H1 (cell line): Measurements from ENCODE around the gene GMFB. TPM values are rescaled to one million over a fixed set of nuclear protein-coding genes. Genes with fewer than 3 reads are reported as not detected.

Experiments
- CTCF ChIA-PET: fragments of 300-600 bp; sonication (Branson Sonifier 250); formaldehyde crosslinking; loops from one replicate; lab custom pipeline; 2021; ENCODE audit not compliant: partially characterized antibody; lab: Charles Lee
- POLR2A ChIA-PET: fragments of 300-600 bp; sonication (Branson Sonifier 250); formaldehyde crosslinking; loops from one replicate; lab custom pipeline; 2021; ENCODE audit warnings: inconsistent platforms; ENCODE audit not compliant: partially characterized antibody; lab: Charles Lee
- DNase-seq, 2 experiments: peaks; one replicate each; pipeline versions ENCODE4 v3.0.0 to v3.0.0-alpha.2; 2010 to 2022; ENCODE audit warnings: low spot score in 2 of 2, low read depth in 1 of 2, mixed read lengths in 1 of 2
- FAIRE-seq: peaks from 2 replicates; lab custom pipeline; 2011; peaks lifted over from hg19 to GRCh38; lab: Jason Lieb, UNC
- H2AFZ ChIP-seq: 2 replicates; pipeline ENCODE4 v1.8.1; 2012; ENCODE audit warnings: low read length, inconsistent platforms
- H2AK5ac ChIP-seq: 2 replicates; pipeline ENCODE4 v1.6.1; 2013; ENCODE audit warnings: low read depth, low read length
- H2BK120ac ChIP-seq: replicated peaks from 2 replicates; pipeline ENCODE3; 2013; ENCODE audit warnings: low read depth, low read length, inconsistent platforms
- H2BK12ac ChIP-seq: 2 replicates; pipeline ENCODE4 v1.6.1; 2013; ENCODE audit warnings: low read depth, low read length
- H2BK15ac ChIP-seq: 2 replicates; pipeline ENCODE4 v1.6.1; 2013; ENCODE audit warnings: low read length
- H2BK20ac ChIP-seq: 2 replicates; pipeline ENCODE4 v1.6.1; 2013; ENCODE audit warnings: low read length
- H2BK5ac ChIP-seq: 2 replicates; pipeline ENCODE4 v1.6.1; 2013; ENCODE audit warnings: low read depth, low read length
- H3K14ac ChIP-seq: 2 replicates; pipeline ENCODE4 v1.6.1; 2013; ENCODE audit warnings: inconsistent platforms; ENCODE audit not compliant: insufficient read length
- H3K18ac ChIP-seq: 2 replicates; pipeline ENCODE4 v1.6.1; 2013; ENCODE audit warnings: low read length; ENCODE audit errors: extremely low read depth
- H3K23ac ChIP-seq: 2 replicates; pipeline ENCODE4 v1.6.1; 2013; ENCODE audit warnings: inconsistent platforms; ENCODE audit not compliant: insufficient read length
- H3K23me2 ChIP-seq: 2 replicates; pipeline ENCODE4 v1.6.1; 2013; ENCODE audit warnings: low read depth, low read length
- H3K27ac ChIP-seq: 2 replicates; pipeline ENCODE4 v1.6.1; 2011; ENCODE audit warnings: low read depth, low read length, inconsistent platforms
- H3K27me3 ChIP-seq, 4 experiments: replicated peaks in 1 of 4; 1 replicate in 1 of 4; 2 replicates in 3 of 4; pipeline versions ENCODE4 v1.6.1 to v1.8.1; 2011 to 2013; ENCODE audit warnings: low read length in 3 of 4, mild to moderate bottlenecking in 3 of 4, inconsistent platforms in 2 of 4, mixed read lengths in 2 of 4, moderate library complexity in 1 of 4; ENCODE audit not compliant: control insufficient read depth in 3 of 4, insufficient read depth in 3 of 4; ENCODE audit errors: extremely low read depth in 1 of 4
- H3K36me3 ChIP-seq, 4 experiments: 2 replicates each; pipeline versions ENCODE4 v1.6.1 to v1.8.1; 2011 to 2013; ENCODE audit warnings: mild to moderate bottlenecking in 4 of 4, low read length in 3 of 4, moderate library complexity in 2 of 4, control low read depth in 1 of 4, inconsistent platforms in 1 of 4; ENCODE audit not compliant: insufficient read depth in 4 of 4, control insufficient read depth in 2 of 4
- H3K4ac ChIP-seq: replicated peaks from 2 replicates; pipeline ENCODE3; 2013; ENCODE audit warnings: low read length, low read depth, mixed read lengths, inconsistent platforms; ENCODE audit not compliant: insufficient read length
- H3K4me1 ChIP-seq, 4 experiments: replicated peaks in 1 of 4; 1 replicate in 1 of 4; 2 replicates in 3 of 4; pipeline versions ENCODE4 v1.6.1 to v1.8.1; 2011 to 2013; ENCODE audit warnings: low read length in 3 of 4, inconsistent platforms in 2 of 4, mixed read lengths in 1 of 4; ENCODE audit not compliant: insufficient read depth in 4 of 4, control insufficient read depth in 3 of 4
- H3K4me2 ChIP-seq, 2 experiments: 2 replicates each; pipeline versions ENCODE4 v1.6.1 to v1.8.1; 2011 to 2013; ENCODE audit warnings: low read depth in 2 of 2, low read length in 2 of 2, control low read depth in 1 of 2, inconsistent platforms in 1 of 2, mild to moderate bottlenecking in 1 of 2; ENCODE audit not compliant: insufficient read depth in 1 of 2
- H3K4me3 ChIP-seq, 4 experiments: fragments of 200-600, 300-600 bp in 1 of 4; sonication (generic), shearing (Covaris generic), sonication (Bioruptor Twin) in 1 of 4; 2 replicates each; pipeline versions ENCODE4 v1.5.1 to v1.8.1; 2011 to 2016; ENCODE audit warnings: low read length in 4 of 4, low read depth in 3 of 4, control low read depth in 2 of 4, inconsistent platforms in 2 of 4, mild to moderate bottlenecking in 2 of 4, mixed read lengths in 1 of 4, moderate library complexity in 1 of 4; ENCODE audit not compliant: insufficient read depth in 2 of 4; ENCODE audit errors: extremely low read depth in 1 of 4
- H3K56ac ChIP-seq: replicated peaks from 2 replicates; pipeline ENCODE3; 2013; ENCODE audit warnings: low read depth, mild to moderate bottlenecking, mixed read lengths, low read length, inconsistent platforms; ENCODE audit not compliant: insufficient read length
- H3K79me1 ChIP-seq: 2 replicates; pipeline ENCODE4 v1.6.1; 2013; ENCODE audit warnings: low read depth, low read length, control low read depth
- H3K79me2 ChIP-seq, 2 experiments: 2 replicates each; pipeline versions ENCODE4 v1.6.1 to v1.8.1; 2012 to 2013; ENCODE audit warnings: low read length in 2 of 2, mild to moderate bottlenecking in 2 of 2, inconsistent platforms in 1 of 2; ENCODE audit not compliant: insufficient read depth in 2 of 2, control insufficient read depth in 1 of 2
- H3K9ac ChIP-seq, 4 experiments: replicated peaks in 1 of 4; 1 replicate in 1 of 4; 2 replicates in 3 of 4; pipeline versions ENCODE4 v1.6.1 to v1.8.1; 2011 to 2013; ENCODE audit warnings: low read depth in 3 of 4, low read length in 3 of 4, control low read depth in 2 of 4, mild to moderate bottlenecking in 2 of 4, moderate library complexity in 2 of 4, inconsistent platforms in 1 of 4; ENCODE audit errors: extremely low read depth in 1 of 4
- H3K9me3 ChIP-seq, 2 experiments: 2 replicates each; pipeline versions ENCODE4 v1.6.1 to v1.8.1; 2012 to 2013; ENCODE audit warnings: mild to moderate bottlenecking in 2 of 2, moderate library complexity in 2 of 2, control low read depth in 1 of 2, inconsistent platforms in 1 of 2, low read depth in 1 of 2, low read length in 1 of 2, mixed read lengths in 1 of 2; ENCODE audit not compliant: insufficient read depth in 2 of 2
- H4K20me1 ChIP-seq, 2 experiments: replicated peaks in 1 of 2; 2 replicates each; pipeline versions ENCODE3 to v1.8.1; 2011 to 2013; ENCODE audit warnings: inconsistent platforms in 2 of 2, low read length in 2 of 2, mild to moderate bottlenecking in 1 of 2; ENCODE audit not compliant: insufficient read depth in 2 of 2, control insufficient read depth in 1 of 2
- H4K5ac ChIP-seq: 2 replicates; pipeline ENCODE4 v1.6.1; 2013; ENCODE audit warnings: low read length, low read depth, mixed read lengths, inconsistent platforms; ENCODE audit not compliant: insufficient read length
- H4K8ac ChIP-seq: 2 replicates; pipeline ENCODE4 v1.8.0; 2013; ENCODE audit warnings: mild to moderate bottlenecking, moderate library complexity, low read length, inconsistent platforms; ENCODE audit not compliant: insufficient read depth; ENCODE audit errors: extremely low read depth
- H4K91ac ChIP-seq: replicated peaks from 2 replicates; pipeline ENCODE3; 2013; ENCODE audit warnings: low read length, mixed read lengths, inconsistent platforms; ENCODE audit not compliant: insufficient read length
- BCL11A ChIP-seq, 2 experiments: IDR thresholded peaks; one replicate each; pipeline ENCODE4 v1.6.1; 2011; ENCODE audit warnings: low read depth in 2 of 2, low read length in 2 of 2, mild to moderate bottlenecking in 2 of 2
- TEAD4 ChIP-seq: IDR thresholded peaks from 2 replicates; pipeline ENCODE4 v1.6.1; 2012; ENCODE audit warnings: low read depth, low read length, inconsistent platforms, mixed read lengths
- WGBS, 2 experiments: shearing (Covaris generic) in 1 of 2; methylation state at CpG; one replicate each; pipeline versions ENCODE4 v1.1.6 to v1.1.7; 2013 to 2015; ENCODE audit warnings: low lambda C conversion rate in 2 of 2, mixed read lengths in 2 of 2, inconsistent platforms in 1 of 2, low coverage in 1 of 2, missing lambda C conversion rate in 1 of 2; ENCODE audit not compliant: insufficient replicate concordance in 2 of 2, insufficient coverage in 1 of 2, insufficient read length in 1 of 2; ENCODE audit errors: extremely low coverage in 1 of 2, missing lambda C conversion rate in 1 of 2; 5-methylcytosine and 5-hydroxymethylcytosine counted together
- polyA plus RNA-seq, 7 experiments: library from polyadenylated mRNA; depleted of rRNA in 3 of 7; stranded (reverse) in 5 of 7; unstranded in 2 of 7; fragments of >200 nt in 5 of 7; fragments of 200-250 nt in 2 of 7; gene quantifications; 1 replicate in 5 of 7; 2 replicates in 1 of 7; 4 replicates in 1 of 7; pipeline versions ENCODE4 v1.2.1 to v1.2.3, GENCODE V29; 2011 to 2013; ENCODE audit warnings: missing spikeins in 2 of 7, mixed read lengths in 2 of 7
- total RNA-seq: library from RNA; stranded (reverse); fragmentation: NEBNext Ultra II Directional; extraction: Animal tissue kit (Norgen Biotek cat#: 25700); gene quantifications from 2 replicates; pipeline ENCODE4 v1.2.1, GENCODE V29; 2021

GMFB gene
- total and polyA plus RNA-seq, 2 of the 8 experiments (the other 6 are each of a cell fraction or from before 2014, with no cell fraction given): 17.9 to 77.3 TPM

GRCh38 chr14:54489318-54489683 lies 521 bp upstream of the GMFB start:
- Histone ChIP-seq H3K18ac (peak overlapping the region; percentile 84), H2BK120ac (peak overlapping the region; percentile 73), H3K14ac (peak overlapping the region; percentile 1), H3K23me2 (peaks cover 8% of the 10 kb centered on the region; the same call in 1 of the 2 replicates), H3K4me2 (peak overlapping the region; percentile 81 to 87), H2BK20ac (no peak overlapping the region), H3K9ac (peak overlapping the region in 3 of 4 experiments; percentile 1 to 83 (median 80); a peak in 5 of 7 replicates), H3K36me3 (no peaks in the 10 kb centered on the region), H2BK12ac (peak overlapping the region; percentile 30; the same call in 1 of the 2 replicates), H3K4me3 (peak overlapping the region; percentile 81 to 90 (median 86)), H4K20me1 (peaks cover 0 to 2% of the 10 kb centered on the region in 2 experiments), H2AK5ac (0 out of 2 replicates have a peak overlapping the region, but pooled peaks have one; percentile 45), H3K27ac (peak overlapping the region; percentile 80; the same call in 1 of the 2 replicates), H4K91ac (peak overlapping the region; percentile 98), H2BK15ac (no peak overlapping the region), H3K56ac (peak overlapping the region; percentile 97), H3K9me3 (no peaks in the 10 kb centered on the region), H3K23ac (no peak overlapping the region), H4K8ac (no peak overlapping the region), H3K4ac (peak overlapping the region; percentile 36), H3K27me3 (no peaks in the 10 kb centered on the region), H3K4me1 (peaks cover 0 to 4% (median 0%) of the 10 kb centered on the region in 4 experiments; a peak in 2 of 7 replicates), H2BK5ac (peak overlapping the region; percentile 80), H2AFZ (peak overlapping the region; percentile 99), H3K79me2 (peaks cover 4 to 38% of the 10 kb centered on the region in 2 experiments; a peak in 3 of 4 replicates), H4K5ac (peak overlapping the region; percentile 19), H3K79me1 (no peaks in the 10 kb centered on the region; the same call in 1 of the 2 replicates)
- FAIRE-seq: no peak
- ChIA-PET CTCF (interaction anchor here (0.6 to 2.6 kb wide), 6 partner anchors 19 to 305 kb away, joined by 3 to 9 read pairs (median 4); partner anchors contain the start of gene CGRRF1), POLR2A (interaction anchor here (0.7 to 3.6 kb wide), 7 partner anchors 13 to 96 kb away, joined by 3 to 15 read pairs (median 5); partner anchors contain the start of gene CGRRF1)
- DNase-seq: no peak
- TF ChIP-seq TEAD4 (0 out of 2 replicates have a peak, but pooled peaks have one; percentile 9), BCL11A (IDR thresholded peaks at IDR 0.05; ENCODE audit: low read depth in 2 of 2, low read length in 2 of 2) (no peak)
- WGBS, 2 experiments: 52 to 100% methylated on average over 2 to 5 of the region's 5 CpGs
